Vagina (tissue), 2 donors: ENCODE data around the gene MTIF2.
"Not testable (repeated sequence)": the region's sequence is repeated elsewhere in the genome, so short reads cannot be mapped to it uniquely, and the experiment has no call there.

Experiments used
- POLR2A ChIP-seq, 2 donors: fragments of 450-650 bp; IDR thresholded peaks; one replicate each; pipeline ENCODE4 v1.6.1; 2017; ENCODE audit warnings: antibody characterized with exemption in 2 of 2, mild to moderate bottlenecking in 2 of 2, moderate library complexity in 2 of 2
- TF ChIP-seq, protein P1 (sequence below), 3 experiments: fragments of 450-650 bp in 2 of 3; fragments of 200-600 bp in 1 of 3; sonication (generic) in 1 of 3; IDR thresholded peaks; one replicate each; pipeline ENCODE4 v1.5.1; 2017 to 2019; ENCODE audit warnings: antibody characterized with exemption in 3 of 3, mild to moderate bottlenecking in 2 of 3, moderate library complexity in 2 of 3

DNA sequence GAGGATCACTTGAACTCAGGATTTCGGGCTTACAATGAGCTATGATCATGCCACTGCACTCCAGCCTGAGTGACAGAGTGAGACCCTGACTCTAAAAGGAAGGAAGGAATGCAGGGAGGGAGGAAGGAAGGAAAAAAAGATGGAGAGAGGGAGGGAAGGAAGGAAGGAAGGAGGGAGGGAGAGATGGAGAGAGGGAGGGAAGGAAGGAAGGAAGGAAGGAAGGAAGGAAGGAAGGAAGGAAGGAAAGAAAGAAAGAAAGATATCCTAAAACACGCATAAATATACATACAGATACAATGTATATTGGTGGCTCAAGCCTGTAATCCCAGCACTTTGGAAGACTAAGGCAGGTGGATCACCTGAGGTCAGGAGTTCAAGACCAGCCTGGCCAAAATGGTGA lies 5.3 kb upstream of the MTIF2 start:
- TF ChIP-seq, protein P1, sequence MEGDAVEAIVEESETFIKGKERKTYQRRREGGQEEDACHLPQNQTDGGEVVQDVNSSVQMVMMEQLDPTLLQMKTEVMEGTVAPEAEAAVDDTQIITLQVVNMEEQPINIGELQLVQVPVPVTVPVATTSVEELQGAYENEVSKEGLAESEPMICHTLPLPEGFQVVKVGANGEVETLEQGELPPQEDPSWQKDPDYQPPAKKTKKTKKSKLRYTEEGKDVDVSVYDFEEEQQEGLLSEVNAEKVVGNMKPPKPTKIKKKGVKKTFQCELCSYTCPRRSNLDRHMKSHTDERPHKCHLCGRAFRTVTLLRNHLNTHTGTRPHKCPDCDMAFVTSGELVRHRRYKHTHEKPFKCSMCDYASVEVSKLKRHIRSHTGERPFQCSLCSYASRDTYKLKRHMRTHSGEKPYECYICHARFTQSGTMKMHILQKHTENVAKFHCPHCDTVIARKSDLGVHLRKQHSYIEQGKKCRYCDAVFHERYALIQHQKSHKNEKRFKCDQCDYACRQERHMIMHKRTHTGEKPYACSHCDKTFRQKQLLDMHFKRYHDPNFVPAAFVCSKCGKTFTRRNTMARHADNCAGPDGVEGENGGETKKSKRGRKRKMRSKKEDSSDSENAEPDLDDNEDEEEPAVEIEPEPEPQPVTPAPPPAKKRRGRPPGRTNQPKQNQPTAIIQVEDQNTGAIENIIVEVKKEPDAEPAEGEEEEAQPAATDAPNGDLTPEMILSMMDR (IDR thresholded peaks at IDR 0.05): not testable (repeated sequence)
- TF ChIP-seq POLR2A (IDR thresholded peaks at IDR 0.05): not testable (repeated sequence)
